Endothelial cell of umbilical vein (primary cell): Measurements from ENCODE around the gene RHOA. TPM values are rescaled to one million over a fixed set of nuclear protein-coding genes. Genes with fewer than 3 reads are reported as not detected.

Experiments
- BruUV-seq: library from RNA; stranded (reverse); fragments of 400-500 nt; replicated peaks from 2 replicates; lab custom pipeline; 2021; lab: Mats Ljungman, UMichigan
- CTCF ChIA-PET: fragments of 300-600, 350-600 bp; sonication (Branson Sonifier 250); formaldehyde crosslinking; loops from one replicate; lab custom pipeline; 2021; ENCODE audit warnings: antibody characterized with exemption, inconsistent platforms; lab: Charles Lee
- POLR2A ChIA-PET: fragments of 300-600, 350-600 bp; sonication (Branson Sonifier 250); formaldehyde crosslinking; loops from one replicate; lab custom pipeline; 2021; ENCODE audit warnings: antibody characterized with exemption, inconsistent platforms; lab: Charles Lee
- DNase-seq: peaks from one replicate; pipeline ENCODE4 v3.0.0-alpha.2; 2011; ENCODE audit warnings: low read depth, low spot score
- FAIRE-seq: peaks from 2 replicates; lab custom pipeline; 2011; peaks lifted over from hg19 to GRCh38; lab: Jason Lieb, UNC
- H2AFZ ChIP-seq: 2 replicates; pipeline ENCODE4 v1.6.0; 2012; ENCODE audit warnings: low read depth, low read length, control low read depth, inconsistent platforms
- H3K27ac ChIP-seq: 2 replicates; pipeline ENCODE4 v1.5.1; 2011; ENCODE audit warnings: low read depth, mild to moderate bottlenecking, control low read depth, low read length, moderate library complexity; ENCODE audit not compliant: insufficient read depth
- H3K27me3 ChIP-seq, 2 experiments: 2 replicates each; pipeline versions ENCODE4 v1.6.0 to v1.6.1; 2011; ENCODE audit warnings: low read length in 2 of 2, mixed read lengths in 1 of 2; ENCODE audit not compliant: control insufficient read depth in 2 of 2, insufficient read depth in 2 of 2
- H3K36me3 ChIP-seq, 2 experiments: 2 replicates in 1 of 2; 3 replicates in 1 of 2; pipeline ENCODE4 v1.5.1; 2011; ENCODE audit warnings: low read length in 2 of 2, mild to moderate bottlenecking in 1 of 2, moderate library complexity in 1 of 2; ENCODE audit not compliant: control insufficient read depth in 2 of 2, insufficient read depth in 2 of 2; ENCODE audit errors: extremely low read depth in 1 of 2
- H3K4me1 ChIP-seq: 3 replicates; pipeline ENCODE4 v1.5.1; 2011; ENCODE audit warnings: mild to moderate bottlenecking, low read length; ENCODE audit not compliant: control insufficient read depth, insufficient read depth; ENCODE audit errors: extremely low read depth
- H3K4me2 ChIP-seq: 2 replicates; pipeline ENCODE4 v1.6.1; 2011; ENCODE audit warnings: low read length, control low read depth, mixed read lengths; ENCODE audit not compliant: insufficient read depth
- H3K4me3 ChIP-seq, 3 experiments: fragments of 200-600 bp in 1 of 3; sonication (generic), shearing (Covaris generic) in 1 of 3; replicated peaks in 1 of 3; 2 replicates each; pipeline ENCODE4 v1.5.1; 2011 to 2016; ENCODE audit warnings: control low read depth in 3 of 3, low read length in 3 of 3, mild to moderate bottlenecking in 2 of 3, inconsistent platforms in 1 of 3, low read depth in 1 of 3, moderate library complexity in 1 of 3; ENCODE audit not compliant: insufficient read depth in 1 of 3
- H3K79me2 ChIP-seq: 2 replicates; pipeline ENCODE4 v1.6.0; 2012; ENCODE audit warnings: low read length, inconsistent platforms; ENCODE audit not compliant: control insufficient read depth, insufficient read depth
- H3K9ac ChIP-seq: replicated peaks from 2 replicates; pipeline ENCODE3; 2011; ENCODE audit warnings: low read length, control low read depth; ENCODE audit not compliant: insufficient read depth; ENCODE audit errors: extremely low read depth
- H3K9me1 ChIP-seq: replicated peaks from 3 replicates; pipeline ENCODE4 v1.6.0; 2011; ENCODE audit warnings: mild to moderate bottlenecking, low read length; ENCODE audit not compliant: control insufficient read depth, insufficient read depth; ENCODE audit errors: extremely low read depth
- H3K9me3 ChIP-seq: replicated peaks from 2 replicates; pipeline ENCODE4 v1.5.1; 2012; ENCODE audit warnings: low read length, inconsistent platforms; ENCODE audit not compliant: control insufficient read depth, insufficient read depth
- H4K20me1 ChIP-seq: replicated peaks from 2 replicates; pipeline ENCODE3; 2011; ENCODE audit warnings: mild to moderate bottlenecking, low read length; ENCODE audit not compliant: control insufficient read depth, insufficient read depth; ENCODE audit errors: extremely low read depth
- EZH2 ChIP-seq: IDR thresholded peaks from 2 replicates; pipeline ENCODE4 v1.6.1; 2012; ENCODE audit warnings: borderline replicate concordance, low read depth, mild to moderate bottlenecking, moderate library complexity, low read length, inconsistent platforms; ENCODE audit not compliant: severe bottlenecking
- FOS ChIP-seq: IDR thresholded peaks from 2 replicates; pipeline ENCODE4 v1.6.1; 2011; ENCODE audit warnings: mild to moderate bottlenecking, low read length, moderate library complexity, borderline replicate concordance; ENCODE audit not compliant: insufficient read depth
- GATA2 ChIP-seq: IDR thresholded peaks from 2 replicates; pipeline ENCODE4 v1.7.0; 2011; ENCODE audit warnings: low read depth, mild to moderate bottlenecking, moderate library complexity, mixed read lengths, low read length; ENCODE audit not compliant: insufficient read length, insufficient read depth
- JUN ChIP-seq: IDR thresholded peaks from 2 replicates; pipeline ENCODE4 v1.6.1; 2011; ENCODE audit warnings: borderline replicate concordance, low read depth; ENCODE audit not compliant: insufficient read length, insufficient read depth
- MAX ChIP-seq: IDR thresholded peaks from 2 replicates; pipeline ENCODE4 v1.6.1; 2011; ENCODE audit not compliant: insufficient read depth, insufficient read length
- MYC ChIP-seq: IDR thresholded peaks from one replicate; pipeline ENCODE4 v1.6.1; 2011; ENCODE audit warnings: mild to moderate bottlenecking, low read depth, low read length
- POLR2A ChIP-seq: IDR thresholded peaks from 2 replicates; pipeline ENCODE4 v1.6.1; 2012; ENCODE audit warnings: low read depth, mild to moderate bottlenecking, control low read depth, low read length
- POLR2AphosphoS5 ChIP-seq: IDR thresholded peaks from 2 replicates; pipeline ENCODE4 v1.6.1; 2012; ENCODE audit warnings: low read depth, mild to moderate bottlenecking, control low read depth, low read length, moderate library complexity; ENCODE audit not compliant: insufficient read depth
- dilution Hi-C: fragments of 300-500 bp; cut with MboI; formaldehyde crosslinking; loops from one replicate; pipeline ENCODE4 v1.15.0; 2019; ENCODE audit warnings: low sequenced_read_pairs; ENCODE audit not compliant: extremely low pct_ligation_motif_present
- intact Hi-C: fragments of 100-400 bp; cut with micrococcal nuclease; formaldehyde crosslinking; loops from one replicate; pipeline ENCODE4 v1.10.0; 2022
- polyA plus RNA-seq, 4 experiments: library from polyadenylated mRNA; depleted of rRNA in 3 of 4; stranded (reverse) in 3 of 4; unstranded in 1 of 4; fragments of >200 nt; gene quantifications; 2 replicates each; pipeline versions ENCODE4 v1.2.1 to v1.2.3, GENCODE V29; 2011 to 2012; ENCODE audit warnings: missing spikeins in 1 of 4
- total RNA-seq: library from RNA; stranded (reverse); gene quantifications from 2 replicates; pipeline ENCODE4 v1.2.3, GENCODE V29; 2021
- TF ChIP-seq, protein P1 (sequence below), 2 donors: IDR thresholded peaks; 1 replicate in 1 of 2; 2 replicates in 1 of 2; pipeline ENCODE4 v1.5.1; 2011; ENCODE audit warnings: low read length in 2 of 2, mild to moderate bottlenecking in 2 of 2, moderate library complexity in 2 of 2, control low read depth in 1 of 2, inconsistent platforms in 1 of 2, low read depth in 1 of 2; ENCODE audit not compliant: insufficient read depth in 1 of 2; ENCODE audit errors: extremely low read depth in 1 of 2

RHOA gene
- total and polyA plus RNA-seq, 2 donors (not counting 3 experiments of a cell fraction or from before 2014, with no cell fraction given) = 450 to 580 TPM

- peaks cover 15% of the 10 kb centered on the region for H4K20me1 ChIP-seq
- FAIRE-seq = no peak
- dilution Hi-C loops = no loop called here
Measured at GRCh38 chr3:49385617-49386016, 26.2 kb downstream of the RHOA start.

GRCh38 chr3:49383387-49383786 is 28.4 kb downstream of the RHOA start:
- no peak for DNase-seq
- peaks cover 0 to 1% of the 10 kb centered on the region in 2 experiments for H3K36me3 ChIP-seq
- BruUV-seq = no TSS peak
- H3K4me3 ChIP-seq = no peak overlapping the region
- no peak overlapping the region for H3K4me2 ChIP-seq
- CTCF ChIA-PET = no interaction called here
- TF ChIP-seq MYC (no peak), MAX (no peak), EZH2 (no peak), JUN (no peak), POLR2AphosphoS5 (no peak), FOS (no peak), GATA2 (no peak), POLR2A (no peak)
- TF ChIP-seq, protein P1, sequence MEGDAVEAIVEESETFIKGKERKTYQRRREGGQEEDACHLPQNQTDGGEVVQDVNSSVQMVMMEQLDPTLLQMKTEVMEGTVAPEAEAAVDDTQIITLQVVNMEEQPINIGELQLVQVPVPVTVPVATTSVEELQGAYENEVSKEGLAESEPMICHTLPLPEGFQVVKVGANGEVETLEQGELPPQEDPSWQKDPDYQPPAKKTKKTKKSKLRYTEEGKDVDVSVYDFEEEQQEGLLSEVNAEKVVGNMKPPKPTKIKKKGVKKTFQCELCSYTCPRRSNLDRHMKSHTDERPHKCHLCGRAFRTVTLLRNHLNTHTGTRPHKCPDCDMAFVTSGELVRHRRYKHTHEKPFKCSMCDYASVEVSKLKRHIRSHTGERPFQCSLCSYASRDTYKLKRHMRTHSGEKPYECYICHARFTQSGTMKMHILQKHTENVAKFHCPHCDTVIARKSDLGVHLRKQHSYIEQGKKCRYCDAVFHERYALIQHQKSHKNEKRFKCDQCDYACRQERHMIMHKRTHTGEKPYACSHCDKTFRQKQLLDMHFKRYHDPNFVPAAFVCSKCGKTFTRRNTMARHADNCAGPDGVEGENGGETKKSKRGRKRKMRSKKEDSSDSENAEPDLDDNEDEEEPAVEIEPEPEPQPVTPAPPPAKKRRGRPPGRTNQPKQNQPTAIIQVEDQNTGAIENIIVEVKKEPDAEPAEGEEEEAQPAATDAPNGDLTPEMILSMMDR (IDR thresholded peaks at IDR 0.05; ENCODE audit: extremely low read depth in 1 of 2, insufficient read depth in 1 of 2, low read depth in 1 of 2, low read length in 2 of 2) = no peak
- no peaks in the 10 kb centered on the region for H3K27me3 ChIP-seq
- peaks cover 20% of the 10 kb centered on the region for H4K20me1 ChIP-seq
- no peak overlapping the region for H2AFZ ChIP-seq
- no peak for FAIRE-seq
- no peak overlapping the region for H3K27ac ChIP-seq
- peaks cover 2% of the 10 kb centered on the region for H3K9me1 ChIP-seq
- POLR2A ChIA-PET = no interaction called here
- H3K9me3 ChIP-seq = no peaks in the 10 kb centered on the region
- peaks cover 3% of the 10 kb centered on the region for H3K4me1 ChIP-seq
- dilution Hi-C loops (no loop called here), intact Hi-C loops (no loop called here)
- H3K9ac ChIP-seq = no peak overlapping the region
- peaks cover 98% of the 10 kb centered on the region for H3K79me2 ChIP-seq

More at GRCh38 chr3:49385617-49386016, 26.2 kb downstream of the RHOA start:
- Histone ChIP-seq H3K9ac (no peak overlapping the region), H3K4me2 (no peak overlapping the region), H3K27ac (no peak overlapping the region), H3K4me1 (peaks cover 8% of the 10 kb centered on the region), H2AFZ (no peak overlapping the region), H3K27me3 (no peaks in the 10 kb centered on the region), H3K79me2 (peaks cover 98% of the 10 kb centered on the region), H3K9me3 (no peaks in the 10 kb centered on the region), H3K36me3 (peaks cover 0 to 2% of the 10 kb centered on the region in 2 experiments), H3K4me3 (no peak overlapping the region), H3K9me1 (peaks cover 2% of the 10 kb centered on the region)
- intact Hi-C loops = no loop called here
- POLR2A ChIA-PET = interaction anchor here (0.5 kb wide), 1 partner anchor 13 kb away, joined by 8 read pairs; no protein-coding TSS in a partner anchor
- TF ChIP-seq FOS = no peak
- TF ChIP-seq POLR2A = no peak
- no TSS peak for BruUV-seq
- DNase-seq = no peak
- CTCF ChIA-PET = interaction anchor here (1.3 kb wide), 1 partner anchor 64 kb away, joined by 3 read pairs; no protein-coding TSS in a partner anchor
